Measurements from ENCODE around the gene ANKRD44. TPM values are rescaled to one million over a fixed set of nuclear protein-coding genes. Genes with fewer than 3 reads are reported as not detected.

Gene ANKRD44
- polyA plus RNA-seq, 1 experiment: 14.7 TPM

DNA sequence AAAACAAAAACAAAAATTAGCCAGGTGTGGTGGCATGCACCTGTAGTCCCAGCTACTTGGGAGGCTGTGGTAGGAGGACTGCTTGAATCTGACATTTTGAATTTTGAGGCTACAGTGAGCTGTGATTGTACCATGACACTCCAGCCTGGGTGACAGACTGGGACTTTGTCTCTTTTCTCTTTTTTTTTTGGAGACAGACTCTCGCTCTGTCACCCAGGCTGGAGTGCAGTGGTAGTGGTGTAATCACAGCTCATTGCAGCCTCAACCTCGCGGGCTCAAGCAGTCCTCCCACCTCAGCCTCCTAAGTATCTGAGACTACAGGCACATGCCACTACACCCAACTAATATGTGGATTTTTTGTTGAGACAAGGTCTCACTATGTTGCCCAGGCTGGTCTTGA lies 35.6 kb downstream of the ANKRD44 start:
- DNase-seq (ENCODE audit: low read depth, low spot score): no peak
- no peaks in the 10 kb centered on the region for H3K9me3 ChIP-seq (ENCODE audit: control insufficient read depth, insufficient read depth, low read length)
- H3K4me3 ChIP-seq (ENCODE audit: low read depth, low read length): no peak overlapping the region
- H3K27ac ChIP-seq (ENCODE audit: low read depth, low read length): no peak overlapping the region
- ChIA-PET POLR2A (no interaction called here), CTCF (no interaction called here)
- no peaks in the 10 kb centered on the region for H3K27me3 ChIP-seq (ENCODE audit: control insufficient read depth, insufficient read depth, low read length)
- TF ChIP-seq CTCF (IDR thresholded peaks at IDR 0.05; ENCODE audit: low read depth, low read length): no peak

DNA sequence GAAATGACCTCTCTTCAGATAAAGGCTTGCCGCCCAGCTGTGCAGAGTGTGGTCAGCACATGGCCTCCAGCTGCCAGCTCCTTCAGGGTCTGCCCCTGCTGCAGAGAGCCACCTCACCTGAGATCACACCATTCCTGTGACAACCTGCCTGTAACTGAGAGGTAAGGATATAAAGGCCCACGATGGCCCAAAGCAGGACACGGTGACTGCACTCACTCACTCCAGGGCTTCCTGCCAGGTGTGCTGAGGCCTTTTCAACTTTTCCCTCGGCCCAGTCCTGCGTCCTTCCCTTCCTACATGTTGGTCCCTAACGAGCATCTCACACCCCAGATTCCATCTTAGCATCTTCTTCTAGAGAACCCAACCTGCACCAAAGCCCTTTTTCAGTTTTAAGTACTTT lies 36.2 kb downstream of the ANKRD44 start:
- ChIA-PET POLR2A (no interaction called here), CTCF (interaction anchor here (1.2 kb wide), 1 partner anchor 161 kb away, joined by 5 read pairs; no protein-coding TSS in a partner anchor)
- no peak for DNase-seq (ENCODE audit: low read depth, low spot score)
- no peak for TF ChIP-seq CTCF (IDR thresholded peaks at IDR 0.05; ENCODE audit: low read depth, low read length)
- H3K27ac ChIP-seq (ENCODE audit: low read depth, low read length): no peak overlapping the region
- H3K27me3 ChIP-seq (ENCODE audit: control insufficient read depth, insufficient read depth, low read length): no peaks in the 10 kb centered on the region
- H3K4me3 ChIP-seq (ENCODE audit: low read depth, low read length): no peak overlapping the region
- no peaks in the 10 kb centered on the region for H3K9me3 ChIP-seq (ENCODE audit: control insufficient read depth, insufficient read depth, low read length)

GRCh38 chr2:197273485-197273884 lies 37.1 kb downstream of the ANKRD44 start:
- ChIA-PET POLR2A (no interaction called here), CTCF (interaction anchor here (1.2 kb wide), 1 partner anchor 160 kb away, joined by 5 read pairs; no protein-coding TSS in a partner anchor)
- Histone ChIP-seq H3K4me3 (ENCODE audit: low read depth, low read length) (no peak overlapping the region), H3K9me3 (ENCODE audit: control insufficient read depth, insufficient read depth, low read length) (no peaks in the 10 kb centered on the region), H3K27me3 (ENCODE audit: control insufficient read depth, insufficient read depth, low read length) (no peaks in the 10 kb centered on the region), H3K27ac (ENCODE audit: low read depth, low read length) (no peak overlapping the region)
- no peak for TF ChIP-seq CTCF (IDR thresholded peaks at IDR 0.05; ENCODE audit: low read depth, low read length)
- DNase-seq (ENCODE audit: low read depth, low spot score): no peak

DNA sequence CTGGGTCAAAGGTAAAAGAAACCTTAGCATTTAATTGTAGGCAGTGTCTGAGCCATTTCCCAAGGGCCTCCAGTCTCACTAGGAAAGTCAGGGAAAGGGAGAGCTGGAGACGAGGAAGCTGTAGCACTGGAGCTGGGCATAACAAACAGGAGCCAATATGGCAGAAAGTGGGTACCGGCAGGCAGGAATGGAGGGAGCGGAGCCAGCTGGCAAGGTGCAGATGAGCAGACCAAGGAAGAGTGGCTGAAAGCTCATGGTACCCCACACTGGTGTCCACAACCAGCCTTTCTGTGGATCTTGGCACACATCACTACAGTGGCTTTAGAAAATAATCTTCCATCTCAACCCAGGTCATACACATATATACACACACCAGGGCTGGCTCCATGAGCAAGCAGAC lies 40.0 kb downstream of the ANKRD44 start:
- H3K27ac ChIP-seq (ENCODE audit: low read depth, low read length): no peak overlapping the region
- TF ChIP-seq CTCF (IDR thresholded peaks at IDR 0.05; ENCODE audit: low read depth, low read length): no peak
- ChIA-PET CTCF (no interaction called here), POLR2A (no interaction called here)
- no peaks in the 10 kb centered on the region for H3K9me3 ChIP-seq (ENCODE audit: control insufficient read depth, insufficient read depth, low read length)
- H3K4me3 ChIP-seq (ENCODE audit: low read depth, low read length): no peak overlapping the region
- H3K27me3 ChIP-seq (ENCODE audit: control insufficient read depth, insufficient read depth, low read length): no peaks in the 10 kb centered on the region
- no peak for DNase-seq (ENCODE audit: low read depth, low spot score)

GRCh38 chr2:197269815-197270214 lies 40.8 kb downstream of the ANKRD44 start:
- no peak overlapping the region for H3K27ac ChIP-seq (ENCODE audit: low read depth, low read length)
- TF ChIP-seq CTCF (IDR thresholded peaks at IDR 0.05; ENCODE audit: low read depth, low read length): no peak
- no peaks in the 10 kb centered on the region for H3K9me3 ChIP-seq (ENCODE audit: control insufficient read depth, insufficient read depth, low read length)
- DNase-seq (ENCODE audit: low read depth, low spot score): no peak
- H3K27me3 ChIP-seq (ENCODE audit: control insufficient read depth, insufficient read depth, low read length): no peaks in the 10 kb centered on the region
- ChIA-PET CTCF (no interaction called here), POLR2A (no interaction called here)
- no peak overlapping the region for H3K4me3 ChIP-seq (ENCODE audit: low read depth, low read length)

Data from AG04450 (cell line).